ENCODE data around the gene ELSPBP1. TPM values are rescaled to one million over a fixed set of nuclear protein-coding genes. Genes with fewer than 3 reads are reported as not detected.
A peak's percentile ranks its signal among the peaks of the same experiment; 100 is the strongest.
"Not testable (repeated sequence)": the region's sequence is repeated elsewhere in the genome, so short reads cannot be mapped to it uniquely, and the experiment has no call there.

The ELSPBP1 gene
- total RNA-seq, result not detected in 2 replicates

DNA sequence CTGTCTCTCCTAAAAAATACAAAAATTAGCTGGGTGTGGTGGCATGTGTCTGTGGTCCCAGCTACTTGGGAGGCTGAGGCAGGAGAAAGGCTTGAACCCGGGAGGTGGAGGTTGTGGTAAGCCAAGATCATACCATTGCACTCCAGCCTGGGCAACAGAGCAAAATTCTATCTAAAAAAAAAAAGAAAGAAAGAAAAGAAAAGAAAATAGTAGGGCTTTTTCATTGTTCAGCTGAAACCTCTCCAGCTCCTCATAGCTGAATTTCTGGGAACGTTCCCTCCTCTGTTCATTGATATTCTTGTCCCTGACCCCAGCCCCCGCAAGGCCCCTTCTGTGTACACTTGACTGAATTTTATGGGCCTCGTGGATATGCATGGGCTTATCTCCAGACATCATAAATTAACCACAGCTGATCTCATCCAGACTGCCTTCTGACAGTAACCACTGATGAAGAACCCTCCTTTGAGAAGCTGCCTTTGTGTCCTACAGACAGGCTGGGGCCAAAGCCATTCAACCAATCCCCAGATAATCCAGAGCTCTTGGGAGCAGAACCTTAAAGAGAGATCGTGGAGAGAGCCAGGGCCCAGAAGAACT lies at the start of gene ELSPBP1:
ELSPBP1 (plus strand) TSS at position 424 of the 594 bp plus-strand sequence. CDS start 14,036 bp downstream, outside the sequence.
- DNase-seq (ENCODE audit: low spot score), result no peak
- peaks cover 7% of the 10 kb centered on the region for H3K27me3 Mint-ChIP-seq (ENCODE audit: insufficient read depth)
- H3K27ac Mint-ChIP-seq, result no peak within 1 kb of the TSS
- H3K36me3 Mint-ChIP-seq (ENCODE audit: low read depth), result no peaks in the 10 kb centered on the region
- no peak within 1 kb of the TSS for H3K4me3 Mint-ChIP-seq
- intact Hi-C loops (cut with micrococcal nuclease), result no loop called here
- no peaks in the 10 kb centered on the region for H3K4me1 Mint-ChIP-seq (ENCODE audit: low read depth)
- H3K9me3 Mint-ChIP-seq, result no peaks in the 10 kb centered on the region

GRCh38 chr19:47949852-47950521 lies 44.4 kb upstream of the ELSPBP1 start:
- H3K4me1 Mint-ChIP-seq (ENCODE audit: low read depth); H3K27me3 Mint-ChIP-seq (ENCODE audit: insufficient read depth); H3K9me3 Mint-ChIP-seq; H3K36me3 Mint-ChIP-seq (ENCODE audit: low read depth); H3K27ac Mint-ChIP-seq; H3K4me3 Mint-ChIP-seq; intact Hi-C loops (cut with micrococcal nuclease): not testable (repeated sequence)
- peak; percentile 38 for DNase-seq (ENCODE audit: low spot score)

GRCh38 chr19:47952132-47952531 lies 42.3 kb upstream of the ELSPBP1 start:
- H3K9me3 Mint-ChIP-seq; DNase-seq (ENCODE audit: low spot score); H3K4me1 Mint-ChIP-seq (ENCODE audit: low read depth); intact Hi-C loops (cut with micrococcal nuclease); H3K27ac Mint-ChIP-seq; H3K27me3 Mint-ChIP-seq (ENCODE audit: insufficient read depth); H3K36me3 Mint-ChIP-seq (ENCODE audit: low read depth); H3K4me3 Mint-ChIP-seq: not testable (repeated sequence)

- H3K27me3 Mint-ChIP-seq (ENCODE audit: insufficient read depth); intact Hi-C loops (cut with micrococcal nuclease); H3K27ac Mint-ChIP-seq; H3K36me3 Mint-ChIP-seq (ENCODE audit: low read depth); H3K4me3 Mint-ChIP-seq; H3K9me3 Mint-ChIP-seq; H3K4me1 Mint-ChIP-seq (ENCODE audit: low read depth); DNase-seq (ENCODE audit: low spot score): not testable (repeated sequence)
These were observed 38.5 kb upstream of the ELSPBP1 start for GRCh38 chr19:47955936-47956335.

DNA sequence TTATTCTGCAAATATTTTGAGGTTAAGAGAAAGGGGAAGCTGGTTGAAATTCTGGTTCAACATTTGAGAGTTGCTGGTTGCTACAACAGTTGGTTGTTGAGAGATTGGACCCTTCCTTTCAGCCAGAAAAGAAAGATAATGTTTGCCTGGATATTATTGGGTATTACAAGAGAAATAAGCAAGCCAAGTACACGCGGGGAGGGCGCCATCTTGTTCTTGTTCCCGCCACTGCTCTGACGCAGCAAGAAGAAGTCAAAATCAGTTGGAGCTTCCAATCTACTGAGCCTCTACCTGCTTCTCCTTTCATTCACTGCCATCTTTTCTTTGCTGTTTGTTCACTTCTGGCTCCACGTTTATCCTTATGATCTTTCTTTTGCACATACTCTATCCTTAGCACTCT lies 20.9 kb upstream of the ELSPBP1 start:
- Mint-ChIP-seq H3K27ac (no peak overlapping the region), H3K4me3 (no peak overlapping the region), H3K4me1 (ENCODE audit: low read depth) (no peaks in the 10 kb centered on the region), H3K9me3 (no peaks in the 10 kb centered on the region), H3K36me3 (ENCODE audit: low read depth) (no peaks in the 10 kb centered on the region), H3K27me3 (ENCODE audit: insufficient read depth) (peaks cover 13% of the 10 kb centered on the region)
- no peak for DNase-seq (ENCODE audit: low spot score)
- intact Hi-C loops (cut with micrococcal nuclease), result no loop called here

DNA sequence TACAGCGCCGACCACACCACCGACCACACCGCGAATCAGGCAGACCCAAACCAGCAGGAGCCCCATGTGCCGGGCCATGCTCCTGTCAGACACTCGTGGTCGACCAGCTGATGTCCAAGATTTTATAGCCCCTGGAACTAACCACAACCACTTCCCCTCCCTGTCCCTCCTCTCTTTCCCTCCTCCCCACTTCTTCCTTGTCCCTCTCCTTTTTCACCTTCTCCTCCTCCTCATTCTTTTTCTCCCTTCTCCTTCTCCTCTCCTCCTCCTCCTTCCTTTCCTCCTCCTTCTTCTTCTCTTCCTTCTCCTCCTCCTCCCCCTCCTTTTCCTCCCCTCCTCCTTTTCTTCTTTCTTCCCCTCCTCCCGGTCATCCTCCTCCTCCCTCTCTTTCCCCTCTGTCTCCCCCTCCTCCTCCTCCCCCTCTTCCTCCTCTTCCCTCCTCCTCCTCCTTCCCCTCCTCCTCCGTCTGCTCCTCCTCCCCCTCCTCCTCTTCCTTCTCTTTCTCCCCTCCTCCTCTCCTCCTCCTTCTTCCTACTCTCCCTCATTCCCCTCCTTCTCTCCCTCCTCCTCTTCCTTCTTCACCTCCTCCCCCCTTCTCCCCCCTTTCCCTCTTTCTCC lies 3.1 kb upstream of the ELSPBP1 start:
- Mint-ChIP-seq H3K27me3 (ENCODE audit: insufficient read depth) (peaks cover 7% of the 10 kb centered on the region), H3K4me3 (no peak overlapping the region), H3K4me1 (ENCODE audit: low read depth) (no peaks in the 10 kb centered on the region), H3K9me3 (no peaks in the 10 kb centered on the region), H3K36me3 (ENCODE audit: low read depth) (no peaks in the 10 kb centered on the region), H3K27ac (no peak overlapping the region)
- intact Hi-C loops (cut with micrococcal nuclease), result no loop called here
- no peak for DNase-seq (ENCODE audit: low spot score)

GRCh38 chr19:47992070-47992469 lies 2.4 kb upstream of the ELSPBP1 start, which contains the start of gene BSPH1:
TSS of gene BSPH1 (minus strand) at chr19:47992170. CDS start at chr19:47992081, 89 bp downstream.
- Mint-ChIP-seq H3K4me3 (no peak within 1 kb of the TSS), H3K9me3 (no peaks in the 10 kb centered on the region), H3K36me3 (ENCODE audit: low read depth) (no peaks in the 10 kb centered on the region), H3K27ac (no peak within 1 kb of the TSS), H3K27me3 (ENCODE audit: insufficient read depth) (peaks cover 7% of the 10 kb centered on the region), H3K4me1 (ENCODE audit: low read depth) (no peaks in the 10 kb centered on the region)
- DNase-seq (ENCODE audit: low spot score), result no peak
- intact Hi-C loops (cut with micrococcal nuclease), result no loop called here

DNA sequence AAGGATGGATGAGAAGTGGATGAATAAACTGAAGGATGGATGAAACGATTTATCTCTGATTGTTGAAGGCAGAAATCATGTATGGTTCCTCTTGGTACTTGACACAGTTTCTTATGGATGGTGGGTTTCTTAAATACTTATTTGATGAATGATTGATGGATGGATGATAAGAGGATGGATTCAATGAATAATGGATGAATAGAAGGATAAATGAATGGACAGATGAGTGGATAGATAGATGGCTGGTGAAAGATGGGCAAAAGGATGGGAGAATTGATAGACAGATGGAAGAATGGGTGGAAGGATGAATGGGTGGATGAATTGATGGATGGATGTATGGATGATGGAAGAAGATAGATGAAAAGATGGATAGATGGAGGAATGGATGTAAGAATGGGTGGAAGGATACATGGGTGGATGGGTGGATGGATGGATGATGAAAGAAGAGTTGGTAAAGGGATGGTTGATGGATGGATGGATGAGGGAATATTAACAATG lies 1.8 kb downstream of the ELSPBP1 start:
- Mint-ChIP-seq H3K27me3 (ENCODE audit: insufficient read depth) (peaks cover 4% of the 10 kb centered on the region), H3K4me1 (ENCODE audit: low read depth) (no peaks in the 10 kb centered on the region), H3K9me3 (no peaks in the 10 kb centered on the region), H3K27ac (no peak overlapping the region), H3K4me3 (no peak overlapping the region), H3K36me3 (ENCODE audit: low read depth) (no peaks in the 10 kb centered on the region)
- intact Hi-C loops (cut with micrococcal nuclease), result no loop called here
- DNase-seq (ENCODE audit: low spot score), result no peak

DNA sequence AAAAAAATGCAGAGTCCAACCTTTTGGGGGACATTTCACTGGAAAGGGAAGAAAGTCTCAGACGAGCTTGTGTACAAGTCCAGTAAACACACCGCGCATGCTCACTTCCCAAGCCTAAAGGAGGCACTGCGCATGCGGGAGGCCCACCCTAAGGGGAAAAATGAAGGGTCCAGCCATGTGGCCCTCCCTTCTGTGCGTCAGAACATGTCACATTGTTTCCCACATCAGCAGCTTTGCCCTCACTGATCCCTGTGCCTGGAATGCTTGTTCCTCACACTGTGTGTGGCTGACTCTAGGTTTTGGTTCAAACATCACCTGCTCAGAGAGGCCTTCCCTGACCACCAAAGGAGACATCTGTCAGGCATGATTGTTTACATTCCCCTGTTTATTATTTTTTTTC lies 4.4 kb downstream of the ELSPBP1 start:
- Mint-ChIP-seq H3K9me3 (no peaks in the 10 kb centered on the region), H3K27me3 (ENCODE audit: insufficient read depth) (peaks cover 2% of the 10 kb centered on the region), H3K36me3 (ENCODE audit: low read depth) (no peaks in the 10 kb centered on the region), H3K4me1 (ENCODE audit: low read depth) (no peaks in the 10 kb centered on the region), H3K27ac (no peak overlapping the region), H3K4me3 (no peak overlapping the region)
- no peak for DNase-seq (ENCODE audit: low spot score)
- intact Hi-C loops (cut with micrococcal nuclease), result no loop called here

DNA sequence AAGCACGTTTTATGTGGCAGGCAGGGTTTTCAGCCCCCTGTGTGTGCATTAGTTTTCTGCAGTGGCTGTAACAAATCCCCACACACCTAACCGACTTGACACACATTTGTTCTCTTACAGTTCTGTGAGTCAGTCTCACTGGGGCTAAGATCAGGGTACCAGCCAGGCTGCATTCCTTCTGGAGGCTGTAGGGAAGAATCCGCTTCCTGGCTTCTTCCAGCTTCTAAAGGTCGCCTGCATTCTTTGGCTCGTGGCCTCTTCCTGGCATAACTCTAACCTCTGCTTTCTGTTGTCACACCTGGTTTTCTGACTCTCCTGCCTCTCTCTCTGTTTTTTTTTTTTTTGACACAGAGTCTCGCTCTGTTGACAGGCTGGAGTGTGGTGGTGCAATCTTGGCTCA lies 6.4 kb downstream of the ELSPBP1 start:
- Mint-ChIP-seq H3K27me3 (ENCODE audit: insufficient read depth) (no peaks in the 10 kb centered on the region), H3K4me1 (ENCODE audit: low read depth) (no peaks in the 10 kb centered on the region), H3K9me3 (no peaks in the 10 kb centered on the region), H3K27ac (no peak overlapping the region), H3K4me3 (no peak overlapping the region), H3K36me3 (ENCODE audit: low read depth) (no peaks in the 10 kb centered on the region)
- no peak for DNase-seq (ENCODE audit: low spot score)
- intact Hi-C loops (cut with micrococcal nuclease), result no loop called here

DNA sequence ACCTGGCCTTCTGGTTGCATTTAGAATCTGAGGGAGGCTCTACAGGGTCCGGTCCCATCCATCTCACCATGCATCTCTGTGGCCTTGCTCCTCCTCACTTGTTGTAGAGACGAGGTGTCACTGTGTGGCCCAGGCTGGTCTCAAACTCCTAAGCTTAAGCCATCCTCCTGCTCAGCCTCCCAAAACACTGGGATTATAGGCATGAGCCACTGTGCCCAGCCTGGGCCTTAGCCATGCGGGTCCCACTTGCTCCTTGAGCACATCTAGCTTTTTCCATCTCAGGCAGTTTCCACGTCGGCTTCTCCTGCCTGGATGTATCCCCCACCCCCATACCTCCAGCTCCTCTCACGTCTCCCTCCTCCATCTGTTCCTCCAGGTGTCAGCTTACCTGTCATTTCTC lies 9.8 kb downstream of the ELSPBP1 start:
- Mint-ChIP-seq H3K9me3 (no peaks in the 10 kb centered on the region), H3K4me3 (no peak overlapping the region), H3K36me3 (ENCODE audit: low read depth) (no peaks in the 10 kb centered on the region), H3K4me1 (ENCODE audit: low read depth) (no peaks in the 10 kb centered on the region), H3K27me3 (ENCODE audit: insufficient read depth) (no peaks in the 10 kb centered on the region), H3K27ac (no peak overlapping the region)
- no peak for DNase-seq (ENCODE audit: low spot score)
- intact Hi-C loops (cut with micrococcal nuclease), result no loop called here

GRCh38 chr19:48006762-48007161 lies 12.3 kb downstream of the ELSPBP1 start:
- H3K27ac Mint-ChIP-seq, result no peak overlapping the region
- DNase-seq (ENCODE audit: low spot score), result no peak
- H3K36me3 Mint-ChIP-seq (ENCODE audit: low read depth), result no peaks in the 10 kb centered on the region
- no peaks in the 10 kb centered on the region for H3K4me1 Mint-ChIP-seq (ENCODE audit: low read depth)
- H3K27me3 Mint-ChIP-seq (ENCODE audit: insufficient read depth), result no peaks in the 10 kb centered on the region
- no peak overlapping the region for H3K4me3 Mint-ChIP-seq
- no peaks in the 10 kb centered on the region for H3K9me3 Mint-ChIP-seq
- intact Hi-C loops (cut with micrococcal nuclease), result no loop called here

- Mint-ChIP-seq H3K9me3 (no peaks in the 10 kb centered on the region), H3K27ac (no peak overlapping the region), H3K27me3 (ENCODE audit: insufficient read depth) (no peaks in the 10 kb centered on the region), H3K36me3 (ENCODE audit: low read depth) (no peaks in the 10 kb centered on the region), H3K4me3 (no peak overlapping the region), H3K4me1 (ENCODE audit: low read depth) (no peaks in the 10 kb centered on the region)
- intact Hi-C loops (cut with micrococcal nuclease), result no loop called here
- DNase-seq (ENCODE audit: low spot score), result no peak
These were observed 16.7 kb downstream of the ELSPBP1 start for GRCh38 chr19:48010932-48011758.

Data from activated T-helper 1 cell treated with anti-CD3 and anti-CD28 coated beads, Interleukin-12 subunit alpha, Interleukin-12 subunit beta, Interleukin-2, Interleukin-4 antibody, amounts not matched to agents 30 ng/mL and 10 ng/mL and 1 ng/mL, durations not matched to agents 14 hours and 24 hours and 36 hours (primary cell).